ENCODE data around the gene SORCS2. TPM values are rescaled to one million over a fixed set of nuclear protein-coding genes. Genes with fewer than 3 reads are reported as not detected.

Gene SORCS2
- total and polyA plus RNA-seq, 2 donors: 2.2 to 2.7 TPM

DNA sequence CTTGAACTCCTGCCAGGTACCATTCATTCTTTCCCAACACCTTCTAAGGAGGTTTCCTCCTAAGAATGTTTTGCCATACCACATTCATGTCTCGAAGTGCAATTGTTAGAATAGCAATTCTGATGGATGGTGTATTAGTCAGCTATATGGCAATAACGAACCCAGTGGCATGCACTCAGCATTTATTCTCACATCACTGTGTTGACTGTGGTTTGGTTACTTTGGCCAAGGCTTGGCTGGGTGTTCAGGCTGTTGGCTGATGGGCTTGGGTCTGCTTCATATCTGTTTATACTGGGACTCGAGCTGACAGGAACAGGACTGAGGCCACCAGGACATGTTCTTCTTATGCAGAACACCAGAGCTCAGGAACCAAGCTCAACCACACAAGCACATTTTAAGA, 210.7 kb downstream of the SORCS2 start:
- Histone ChIP-seq H3K27me3 (ENCODE audit: control insufficient read depth in 2 of 2, insufficient read depth in 1 of 2, low read length in 1 of 2) (peaks cover 0 to 1% of the 10 kb centered on the region in 2 donors), H3K9me3 (ENCODE audit: control insufficient read depth in 2 of 2, insufficient read depth in 1 of 2, low read length in 1 of 2) (no peaks in the 10 kb centered on the region), H3K36me3 (ENCODE audit: control insufficient read depth in 2 of 2, insufficient read depth in 2 of 2, low read length in 1 of 2) (no peaks in the 10 kb centered on the region), H3K27ac (ENCODE audit: low read depth in 1 of 2, low read length in 1 of 2) (no peak overlapping the region), H3K4me1 (ENCODE audit: control insufficient read depth in 2 of 2, insufficient read depth in 2 of 2, low read length in 2 of 2) (no peaks in the 10 kb centered on the region), H3K4me3 (ENCODE audit: low read length in 2 of 2) (no peak overlapping the region)
- 81% methylated on average over 3 of the region's 3 CpGs for WGBS
- DNase-seq (ENCODE audit: low read depth in 6 of 9, low spot score in 9 of 9): no peak

DNA sequence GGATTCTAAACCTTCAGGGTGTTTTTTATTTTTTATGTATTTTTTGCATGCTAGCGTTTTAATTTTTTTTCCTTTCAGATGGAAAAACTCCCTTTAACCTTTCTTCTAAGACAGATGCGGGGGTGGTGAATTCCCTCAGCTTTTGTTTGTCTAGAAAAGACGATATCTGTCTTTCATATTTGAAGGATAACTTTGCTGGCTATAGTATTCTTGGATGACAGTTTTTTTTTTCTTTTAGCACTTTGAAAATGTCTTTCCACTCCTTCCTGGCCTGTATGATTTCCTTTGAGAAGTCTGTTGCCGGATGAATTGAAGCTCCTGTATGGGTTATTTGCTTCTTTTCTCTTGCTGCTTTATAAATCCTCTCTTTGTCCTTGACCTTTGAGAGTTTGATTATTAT, 215.8 kb downstream of the SORCS2 start:
- Histone ChIP-seq H3K36me3 (ENCODE audit: control insufficient read depth in 2 of 2, insufficient read depth in 2 of 2, low read length in 1 of 2) (no peaks in the 10 kb centered on the region), H3K27me3 (ENCODE audit: control insufficient read depth in 2 of 2, insufficient read depth in 1 of 2, low read length in 1 of 2) (no peaks in the 10 kb centered on the region), H3K27ac (ENCODE audit: low read depth in 1 of 2, low read length in 1 of 2) (no peak overlapping the region), H3K4me3 (ENCODE audit: low read length in 2 of 2) (no peak overlapping the region), H3K4me1 (ENCODE audit: control insufficient read depth in 2 of 2, insufficient read depth in 2 of 2, low read length in 2 of 2) (no peaks in the 10 kb centered on the region), H3K9me3 (ENCODE audit: control insufficient read depth in 2 of 2, insufficient read depth in 1 of 2, low read length in 1 of 2) (no peaks in the 10 kb centered on the region)
- WGBS: 84% methylated on average over 4 of the region's 4 CpGs
- no peak for DNase-seq (ENCODE audit: low read depth in 6 of 9, low spot score in 9 of 9)

DNA sequence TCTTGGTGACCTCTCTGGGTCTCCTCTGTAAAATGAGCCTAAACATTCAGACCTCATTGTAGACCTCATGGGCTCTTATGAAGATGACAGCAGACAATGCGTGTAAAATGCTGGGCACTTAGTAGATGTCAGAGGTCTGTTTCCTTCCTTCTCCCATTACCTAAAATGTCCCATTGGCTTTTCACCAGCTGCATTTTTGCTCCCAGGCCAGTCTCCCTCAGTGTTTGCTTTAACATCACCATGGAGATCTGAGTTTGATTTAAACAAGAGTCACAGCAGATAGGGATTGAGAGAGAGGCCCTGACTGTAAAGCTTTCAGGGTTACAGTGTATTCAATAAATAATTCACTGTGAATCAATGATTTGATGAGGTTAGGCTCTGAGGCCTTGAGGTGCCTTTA, 218.1 kb downstream of the SORCS2 start:
- no peaks in the 10 kb centered on the region for H3K27me3 ChIP-seq (ENCODE audit: control insufficient read depth in 2 of 2, insufficient read depth in 1 of 2, low read length in 1 of 2)
- H3K4me3 ChIP-seq (ENCODE audit: low read length in 2 of 2): no peak overlapping the region
- H3K9me3 ChIP-seq (ENCODE audit: control insufficient read depth in 2 of 2, insufficient read depth in 1 of 2, low read length in 1 of 2): no peaks in the 10 kb centered on the region
- no peak for DNase-seq (ENCODE audit: low read depth in 6 of 9, low spot score in 9 of 9)
- H3K4me1 ChIP-seq (ENCODE audit: control insufficient read depth in 2 of 2, insufficient read depth in 2 of 2, low read length in 2 of 2): no peaks in the 10 kb centered on the region
- H3K36me3 ChIP-seq (ENCODE audit: control insufficient read depth in 2 of 2, insufficient read depth in 2 of 2, low read length in 1 of 2): no peaks in the 10 kb centered on the region
- H3K27ac ChIP-seq (ENCODE audit: low read depth in 1 of 2, low read length in 1 of 2): no peak overlapping the region
- WGBS: 87% methylated on average over 1 of the region's 1 CpG

DNA sequence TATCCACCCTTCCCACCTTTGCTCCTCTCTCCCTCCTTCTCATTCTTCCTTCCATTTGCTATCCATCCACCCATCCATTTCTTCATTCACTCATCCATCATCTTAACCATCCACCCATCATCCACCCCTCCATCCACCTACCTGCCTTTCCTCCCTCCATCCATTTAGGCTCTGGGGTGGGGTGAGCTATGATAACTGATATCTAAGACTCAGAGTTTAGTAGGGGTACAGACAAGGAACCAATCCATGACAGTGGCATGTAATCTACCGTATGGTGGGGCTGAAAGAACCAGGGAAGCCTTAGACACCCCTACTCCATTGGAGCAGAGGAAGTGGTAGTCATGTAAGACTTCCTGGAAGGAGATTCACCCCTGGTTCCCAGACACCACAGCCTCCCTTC, 219.2 kb downstream of the SORCS2 start:
- WGBS: 78% methylated on average over 1 of the region's 1 CpG
- Histone ChIP-seq H3K27ac (ENCODE audit: low read depth in 1 of 2, low read length in 1 of 2) (no peak overlapping the region), H3K36me3 (ENCODE audit: control insufficient read depth in 2 of 2, insufficient read depth in 2 of 2, low read length in 1 of 2) (no peaks in the 10 kb centered on the region), H3K4me1 (ENCODE audit: control insufficient read depth in 2 of 2, insufficient read depth in 2 of 2, low read length in 2 of 2) (no peaks in the 10 kb centered on the region), H3K27me3 (ENCODE audit: control insufficient read depth in 2 of 2, insufficient read depth in 1 of 2, low read length in 1 of 2) (no peaks in the 10 kb centered on the region), H3K9me3 (ENCODE audit: control insufficient read depth in 2 of 2, insufficient read depth in 1 of 2, low read length in 1 of 2) (no peaks in the 10 kb centered on the region), H3K4me3 (ENCODE audit: low read length in 2 of 2) (no peak overlapping the region)
- DNase-seq (ENCODE audit: low read depth in 6 of 9, low spot score in 9 of 9): no peak

DNA sequence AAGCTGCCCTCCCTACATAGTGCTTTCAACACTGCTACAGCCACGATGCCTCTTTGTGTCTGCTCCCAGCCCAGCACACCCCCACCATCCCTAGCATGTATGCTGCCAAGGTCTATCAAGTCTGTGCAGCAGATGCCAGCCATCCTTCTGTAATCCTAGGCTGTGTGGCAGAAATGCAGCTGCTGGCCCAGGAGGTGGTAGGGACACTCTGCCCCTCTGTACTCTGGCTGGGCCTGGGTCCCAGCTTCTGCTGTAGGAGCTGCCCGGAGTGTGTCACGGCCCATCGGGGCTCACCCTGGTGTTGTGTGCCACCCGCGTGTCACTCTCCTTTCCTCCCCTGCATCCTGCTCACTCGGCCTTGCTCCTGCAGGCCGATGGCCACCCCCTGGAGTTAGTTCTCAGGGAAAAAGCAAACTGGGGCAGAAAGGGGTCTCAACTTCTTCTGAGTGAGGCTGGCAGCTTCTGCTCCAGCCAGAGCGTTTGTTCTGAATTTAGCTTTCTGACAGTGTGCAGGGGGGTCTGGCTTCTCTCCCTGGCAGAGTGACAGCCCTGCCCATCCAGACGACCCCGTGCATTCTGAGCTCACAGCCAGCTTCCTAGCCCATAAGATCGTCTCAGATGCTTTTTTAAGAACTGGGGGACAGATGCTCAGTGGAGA, 219.7 kb downstream of the SORCS2 start:
- no peak for DNase-seq (ENCODE audit: low read depth in 6 of 9, low spot score in 9 of 9)
- Histone ChIP-seq H3K27me3 (ENCODE audit: control insufficient read depth in 2 of 2, insufficient read depth in 1 of 2, low read length in 1 of 2) (no peaks in the 10 kb centered on the region), H3K4me3 (ENCODE audit: low read length in 2 of 2) (no peak overlapping the region), H3K27ac (ENCODE audit: low read depth in 1 of 2, low read length in 1 of 2) (no peak overlapping the region), H3K4me1 (ENCODE audit: control insufficient read depth in 2 of 2, insufficient read depth in 2 of 2, low read length in 2 of 2) (no peaks in the 10 kb centered on the region), H3K36me3 (ENCODE audit: control insufficient read depth in 2 of 2, insufficient read depth in 2 of 2, low read length in 1 of 2) (no peaks in the 10 kb centered on the region), H3K9me3 (ENCODE audit: control insufficient read depth in 2 of 2, insufficient read depth in 1 of 2, low read length in 1 of 2) (no peaks in the 10 kb centered on the region)
- 66% methylated on average over 12 of the region's 12 CpGs for WGBS

DNA sequence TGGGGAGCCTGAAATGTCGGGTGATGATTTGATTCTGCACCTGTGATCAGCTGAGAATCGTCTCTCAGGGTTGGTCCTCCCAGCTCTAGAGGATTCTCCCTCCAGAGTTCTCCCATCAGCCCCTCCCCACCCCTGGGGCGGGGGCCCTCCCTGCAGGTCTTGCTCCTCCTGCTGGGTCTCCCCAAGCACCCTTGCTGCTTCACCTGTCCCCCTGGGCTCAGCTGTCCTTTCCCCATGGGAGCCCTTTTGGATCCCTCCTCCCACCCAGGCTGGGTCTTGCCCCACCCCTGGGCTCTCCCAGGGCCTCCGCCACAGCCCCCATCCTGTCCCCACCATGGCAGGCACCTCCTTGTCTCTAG, 220.2 kb downstream of the SORCS2 start:
- Histone ChIP-seq H3K27me3 (ENCODE audit: control insufficient read depth in 2 of 2, insufficient read depth in 1 of 2, low read length in 1 of 2) (no peaks in the 10 kb centered on the region), H3K9me3 (ENCODE audit: control insufficient read depth in 2 of 2, insufficient read depth in 1 of 2, low read length in 1 of 2) (no peaks in the 10 kb centered on the region), H3K36me3 (ENCODE audit: control insufficient read depth in 2 of 2, insufficient read depth in 2 of 2, low read length in 1 of 2) (no peaks in the 10 kb centered on the region), H3K4me3 (ENCODE audit: low read length in 2 of 2) (no peak overlapping the region), H3K27ac (ENCODE audit: low read depth in 1 of 2, low read length in 1 of 2) (no peak overlapping the region), H3K4me1 (ENCODE audit: control insufficient read depth in 2 of 2, insufficient read depth in 2 of 2, low read length in 2 of 2) (no peaks in the 10 kb centered on the region)
- DNase-seq (ENCODE audit: low read depth in 6 of 9, low spot score in 9 of 9): no peak
- WGBS: 86% methylated on average over 4 of the region's 4 CpGs

DNA sequence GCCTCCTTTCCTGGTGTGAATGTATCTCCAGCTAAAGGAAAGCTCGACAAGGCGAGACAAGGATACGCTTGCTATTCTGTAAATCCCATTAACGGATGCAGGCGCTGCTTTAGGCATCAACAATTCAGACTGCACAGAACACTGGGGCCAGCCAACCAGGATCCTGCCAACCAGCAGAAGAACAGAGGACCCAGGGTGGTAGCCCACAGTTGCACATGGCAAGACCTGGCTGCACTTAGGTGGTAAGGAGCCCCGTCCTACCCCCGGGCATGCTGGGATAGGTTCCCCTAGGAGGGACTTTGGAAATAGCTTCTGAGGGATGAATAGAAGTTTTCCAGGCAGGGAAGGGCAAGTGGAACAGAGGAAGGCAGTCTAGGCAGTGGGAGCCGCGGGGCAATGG, 221.7 kb downstream of the SORCS2 start:
- WGBS: 79% methylated on average over 9 of the region's 9 CpGs
- Histone ChIP-seq H3K4me1 (ENCODE audit: control insufficient read depth in 2 of 2, insufficient read depth in 2 of 2, low read length in 2 of 2) (no peaks in the 10 kb centered on the region), H3K27ac (ENCODE audit: low read depth in 1 of 2, low read length in 1 of 2) (no peak overlapping the region), H3K9me3 (ENCODE audit: control insufficient read depth in 2 of 2, insufficient read depth in 1 of 2, low read length in 1 of 2) (no peaks in the 10 kb centered on the region), H3K4me3 (ENCODE audit: low read length in 2 of 2) (no peak overlapping the region), H3K27me3 (ENCODE audit: control insufficient read depth in 2 of 2, insufficient read depth in 1 of 2, low read length in 1 of 2) (no peaks in the 10 kb centered on the region), H3K36me3 (ENCODE audit: control insufficient read depth in 2 of 2, insufficient read depth in 2 of 2, low read length in 1 of 2) (no peaks in the 10 kb centered on the region)
- no peak for DNase-seq (ENCODE audit: low read depth in 6 of 9, low spot score in 9 of 9)

DNA sequence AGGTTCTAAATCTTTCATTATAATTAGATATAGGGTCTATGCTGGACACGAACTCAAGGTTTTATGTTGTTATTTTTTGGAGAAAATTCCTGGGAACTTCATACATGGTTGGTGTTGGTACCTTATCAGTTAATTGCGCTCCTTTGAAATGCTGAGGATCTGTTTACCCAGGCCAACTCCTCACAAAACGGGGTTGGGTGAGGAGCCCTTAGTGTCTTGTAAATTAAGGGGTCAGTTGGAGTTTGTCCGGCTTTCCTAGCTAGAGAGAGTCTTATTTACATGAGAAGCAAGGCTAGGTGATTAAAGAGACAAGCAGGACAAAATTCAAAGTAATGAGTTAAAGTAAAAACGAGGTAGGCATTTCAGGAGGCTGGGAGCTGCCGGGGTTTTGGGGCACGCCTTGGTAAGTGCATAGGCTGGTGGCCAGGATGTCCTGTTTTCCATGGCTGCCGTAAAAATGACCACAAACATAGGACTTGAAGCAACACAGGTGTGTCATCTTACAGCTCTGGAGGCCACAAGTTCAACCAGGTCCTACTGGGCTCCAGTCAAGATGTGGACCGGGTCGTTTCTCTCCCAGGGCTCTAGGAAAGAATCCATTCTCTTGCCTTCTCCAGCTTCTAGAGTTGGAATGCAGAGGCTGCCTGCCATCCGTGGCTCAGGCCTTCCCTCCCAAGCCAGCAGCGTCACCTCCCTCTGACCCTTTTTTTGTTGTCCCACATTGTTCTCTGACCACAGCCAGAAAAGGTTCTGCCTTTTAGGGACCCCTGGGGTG, 222.6 kb downstream of the SORCS2 start:
- Histone ChIP-seq H3K27ac (ENCODE audit: low read depth in 1 of 2, low read length in 1 of 2) (no peak overlapping the region), H3K36me3 (ENCODE audit: control insufficient read depth in 2 of 2, insufficient read depth in 2 of 2, low read length in 1 of 2) (no peaks in the 10 kb centered on the region), H3K9me3 (ENCODE audit: control insufficient read depth in 2 of 2, insufficient read depth in 1 of 2, low read length in 1 of 2) (no peaks in the 10 kb centered on the region), H3K4me1 (ENCODE audit: control insufficient read depth in 2 of 2, insufficient read depth in 2 of 2, low read length in 2 of 2) (no peaks in the 10 kb centered on the region), H3K27me3 (ENCODE audit: control insufficient read depth in 2 of 2, insufficient read depth in 1 of 2, low read length in 1 of 2) (no peaks in the 10 kb centered on the region), H3K4me3 (ENCODE audit: low read length in 2 of 2) (no peak overlapping the region)
- no peak for DNase-seq (ENCODE audit: low read depth in 6 of 9, low spot score in 9 of 9)
- WGBS: 33% methylated on average over 12 of the region's 12 CpGs

DNA sequence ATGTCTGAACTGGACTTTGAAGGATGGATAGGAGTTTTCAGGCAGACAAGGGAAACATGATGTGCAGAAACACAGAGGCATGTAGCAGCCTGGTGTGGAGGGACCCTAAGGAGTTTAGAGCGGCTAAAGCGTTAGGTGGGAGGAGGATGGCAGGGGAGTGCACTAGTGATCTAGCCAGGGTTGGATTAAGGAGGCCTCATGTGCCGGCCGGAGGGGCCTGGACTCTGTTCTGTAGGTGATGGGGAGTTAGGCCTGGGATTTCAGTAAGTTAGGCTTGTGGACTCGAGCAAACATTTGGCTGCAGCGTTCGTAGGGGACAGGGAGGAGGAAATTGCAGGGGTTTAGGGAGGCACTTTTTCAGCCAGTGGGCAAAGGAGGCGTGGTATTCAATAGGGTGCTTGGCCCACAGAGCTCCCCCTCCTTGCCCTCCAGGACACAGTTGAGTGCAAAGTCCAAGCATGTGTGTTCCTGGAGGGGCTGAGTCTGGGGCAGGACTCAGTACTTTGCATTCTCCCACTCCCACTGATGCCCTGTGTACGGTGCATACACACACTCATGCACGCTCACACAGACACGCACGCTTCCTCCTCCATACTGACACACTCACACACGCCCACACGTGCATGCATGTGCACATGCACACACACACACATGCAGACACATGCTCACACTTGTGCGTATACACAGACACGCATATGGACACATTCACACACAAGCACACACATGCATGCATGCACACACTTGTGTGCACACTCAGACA, 223.8 kb downstream of the SORCS2 start:
- DNase-seq (ENCODE audit: low read depth in 6 of 9, low spot score in 9 of 9): no peak
- WGBS: 87% methylated on average over 16 of the region's 16 CpGs
- Histone ChIP-seq H3K27me3 (ENCODE audit: control insufficient read depth in 2 of 2, insufficient read depth in 1 of 2, low read length in 1 of 2) (no peaks in the 10 kb centered on the region), H3K4me3 (ENCODE audit: low read length in 2 of 2) (no peak overlapping the region), H3K9me3 (ENCODE audit: control insufficient read depth in 2 of 2, insufficient read depth in 1 of 2, low read length in 1 of 2) (no peaks in the 10 kb centered on the region), H3K36me3 (ENCODE audit: control insufficient read depth in 2 of 2, insufficient read depth in 2 of 2, low read length in 1 of 2) (no peaks in the 10 kb centered on the region), H3K4me1 (ENCODE audit: control insufficient read depth in 2 of 2, insufficient read depth in 2 of 2, low read length in 2 of 2) (no peaks in the 10 kb centered on the region), H3K27ac (ENCODE audit: low read depth in 1 of 2, low read length in 1 of 2) (no peak overlapping the region)

Measured in thymus (tissue), 11 donors.